Parathyroid adenoma (tissue), 2 donors: ENCODE results near the gene EPHX1.
A peak's percentile ranks its signal among the peaks of the same experiment; 100 is the strongest.

ENCODE experiments used
- H2AFZ ChIP-seq: fragments of 300-600 bp; sonication (generic); one replicate; pipeline ENCODE4 v1.7.0; 2017; ENCODE audit warnings: antibody characterized with exemption, mild to moderate bottlenecking
- H3K27ac ChIP-seq: fragments of 300-600 bp; sonication (generic); one replicate; pipeline ENCODE4 v1.7.0; 2017
- H3K27me3 ChIP-seq: fragments of 300-600 bp; sonication (generic); one replicate; pipeline ENCODE4 v1.7.0; 2017; ENCODE audit warnings: low read length; ENCODE audit not compliant: control insufficient read depth, insufficient read depth
- H3K36me3 ChIP-seq: fragments of 300-600 bp; sonication (generic); one replicate; pipeline ENCODE4 v1.7.0; 2017; ENCODE audit warnings: low read length; ENCODE audit not compliant: control insufficient read depth, insufficient read depth
- H3K4me1 ChIP-seq: fragments of 300-600 bp; sonication (generic); one replicate; pipeline ENCODE4 v1.7.0; 2017; ENCODE audit warnings: control low read depth
- H3K4me2 ChIP-seq: fragments of 300-600 bp; sonication (generic); one replicate; pipeline ENCODE4 v1.7.0; 2017; ENCODE audit warnings: low read length
- H3K4me3 ChIP-seq: fragments of 300-600 bp; sonication (generic); one replicate; pipeline ENCODE4 v1.7.0; 2017; ENCODE audit warnings: low read depth, low read length
- H3K79me2 ChIP-seq: fragments of 300-600 bp; sonication (generic); one replicate; pipeline ENCODE4 v1.7.0; 2017; ENCODE audit warnings: control low read depth
- H3K9ac ChIP-seq: fragments of 300-600 bp; sonication (generic); one replicate; pipeline ENCODE4 v1.7.0; 2017; ENCODE audit warnings: mild to moderate bottlenecking
- H3K9me3 ChIP-seq: fragments of 300-600 bp; sonication (generic); one replicate; pipeline ENCODE4 v1.7.0; 2017; ENCODE audit warnings: low read length; ENCODE audit not compliant: control insufficient read depth
- CTCF ChIP-seq: fragments of 300-600 bp; sonication (generic); IDR thresholded peaks from one replicate; pipeline ENCODE4 v1.7.0; 2017; ENCODE audit warnings: antibody characterized with exemption, mild to moderate bottlenecking
- donor health status: primary hyperparathyroidism.

The EPHX1 gene

DNA sequence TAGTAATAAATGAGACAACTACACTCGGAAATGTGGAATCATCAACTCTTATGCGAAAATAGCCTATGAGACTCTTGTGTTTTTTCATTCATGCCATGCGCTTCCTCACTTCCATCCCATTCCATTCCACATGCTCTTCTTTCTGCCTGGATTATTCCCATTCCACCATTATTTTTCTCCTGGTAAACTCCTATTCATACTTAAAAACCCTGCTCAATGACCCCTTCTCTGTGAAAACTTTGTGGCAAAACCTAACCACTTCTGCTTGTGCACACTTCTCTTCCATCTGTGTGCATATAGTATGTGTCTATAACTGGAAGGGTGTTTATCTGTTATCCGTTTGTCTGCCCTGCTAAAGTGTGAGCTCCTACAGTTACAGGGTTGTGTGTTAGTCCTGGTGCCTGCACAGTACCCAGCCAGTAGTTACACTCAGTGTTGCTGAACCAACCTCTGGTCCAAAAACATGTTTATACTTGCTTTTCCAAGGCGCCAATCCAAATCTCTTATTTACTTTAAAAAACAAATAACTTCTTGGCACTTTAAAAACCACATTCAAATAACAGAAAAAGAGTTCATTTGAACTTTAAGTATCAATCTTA is 10.7 kb downstream of the EPHX1 start:
- Histone ChIP-seq H3K4me2 (no peak overlapping the region), H3K4me1 (peaks cover 9% of the 10 kb centered on the region), H3K36me3 (no peaks in the 10 kb centered on the region), H3K9ac (no peak overlapping the region), H3K9me3 (no peaks in the 10 kb centered on the region), H3K27me3 (no peaks in the 10 kb centered on the region), H3K79me2 (peaks cover 14% of the 10 kb centered on the region), H2AFZ (no peak overlapping the region), H3K27ac (no peak overlapping the region), H3K4me3 (no peak overlapping the region)
- TF ChIP-seq CTCF: no peak

GRCh38 chr1:225822655-225823403 is 12.9 kb downstream of the EPHX1 start:
- H3K4me3 ChIP-seq: peak overlapping the region; percentile 31
- no peaks in the 10 kb centered on the region for H3K9me3 ChIP-seq
- H3K36me3 ChIP-seq: no peaks in the 10 kb centered on the region
- H3K4me1 ChIP-seq: peaks cover 9% of the 10 kb centered on the region
- peak overlapping the region; percentile 67 for H3K27ac ChIP-seq
- H3K79me2 ChIP-seq: peaks cover 13% of the 10 kb centered on the region
- H2AFZ ChIP-seq: peak overlapping the region; percentile 34
- H3K27me3 ChIP-seq: no peaks in the 10 kb centered on the region
- H3K9ac ChIP-seq: no peak overlapping the region
- H3K4me2 ChIP-seq: peak overlapping the region; percentile 52
- no peak for TF ChIP-seq CTCF

DNA sequence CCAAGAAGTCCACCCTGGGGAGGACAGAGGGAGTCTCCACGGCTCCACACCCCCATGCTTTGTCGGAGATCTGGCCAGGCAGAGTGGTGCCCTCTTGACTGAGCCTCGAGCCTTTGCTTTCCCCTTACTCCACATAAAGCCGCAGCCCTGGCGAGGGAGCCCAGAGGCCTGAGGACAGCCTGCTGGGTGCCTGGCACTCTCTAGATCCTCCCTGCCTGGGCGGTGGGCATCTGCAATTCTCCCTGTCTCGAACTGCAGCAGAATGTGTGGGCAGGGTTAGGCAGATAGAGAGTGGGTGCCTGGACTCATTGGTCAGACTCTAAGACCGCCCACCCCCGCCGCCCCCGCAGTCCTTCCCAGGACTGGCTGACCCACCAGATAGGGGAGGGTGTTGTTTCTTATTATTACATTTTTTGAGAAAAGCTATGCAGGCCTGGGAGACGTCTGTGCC is 13.9 kb downstream of the EPHX1 start:
- Histone ChIP-seq H3K27ac (no peak overlapping the region), H3K4me3 (no peak overlapping the region), H3K79me2 (peaks cover 9% of the 10 kb centered on the region), H3K9ac (no peak overlapping the region), H3K27me3 (no peaks in the 10 kb centered on the region), H2AFZ (no peak overlapping the region), H3K4me2 (no peak overlapping the region), H3K9me3 (no peaks in the 10 kb centered on the region), H3K36me3 (no peaks in the 10 kb centered on the region), H3K4me1 (peaks cover 9% of the 10 kb centered on the region)
- no peak for TF ChIP-seq CTCF

GRCh38 chr1:225824533-225824941 is 14.6 kb downstream of the EPHX1 start:
- H3K9ac ChIP-seq: no peak overlapping the region
- H3K4me2 ChIP-seq: no peak overlapping the region
- no peaks in the 10 kb centered on the region for H3K27me3 ChIP-seq
- no peaks in the 10 kb centered on the region for H3K36me3 ChIP-seq
- H3K9me3 ChIP-seq: no peaks in the 10 kb centered on the region
- no peak for TF ChIP-seq CTCF
- H3K27ac ChIP-seq: peak overlapping the region; percentile 29
- peaks cover 9% of the 10 kb centered on the region for H3K79me2 ChIP-seq
- H2AFZ ChIP-seq: no peak overlapping the region
- peaks cover 9% of the 10 kb centered on the region for H3K4me1 ChIP-seq
- no peak overlapping the region for H3K4me3 ChIP-seq
